ENCODE measurements around the gene AHDC1. TPM values are rescaled to one million over a fixed set of nuclear protein-coding genes. Genes with fewer than 3 reads are reported as not detected.
A peak's percentile ranks its signal among the peaks of the same experiment; 100 is the strongest.
"Not testable (repeated sequence)": the region's sequence is repeated elsewhere in the genome, so short reads cannot be mapped to it uniquely, and the experiment has no call there.

AHDC1 gene
- total RNA-seq, 5 donors from 2014 or later (not counting 1 experiment from before 2014, with no cell fraction given) = 21.9 to 26.4 (median 23.1) TPM

DNA sequence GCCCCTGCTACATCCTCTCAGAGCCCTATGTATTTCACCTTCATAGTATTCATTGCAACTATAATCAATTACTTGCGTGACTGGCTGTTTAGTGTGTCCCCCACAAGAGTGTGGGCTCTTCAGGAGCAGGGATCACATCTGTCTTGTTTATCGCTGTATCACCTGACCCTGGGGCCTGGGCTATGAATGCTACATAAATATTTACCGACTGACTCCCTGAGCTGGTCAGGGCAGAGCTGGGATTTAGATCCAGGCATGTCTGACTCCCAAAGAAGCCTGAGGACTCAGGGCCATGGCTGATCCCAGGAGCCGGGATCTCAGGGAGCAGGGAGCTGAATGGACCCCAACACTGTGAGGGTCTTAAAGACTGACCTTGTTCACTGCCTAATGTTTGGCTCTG is 49.7 kb downstream of the AHDC1 start:
- Histone ChIP-seq H3K9me3 (no peaks in the 10 kb centered on the region), H3K27ac (ENCODE audit: low read length) (no peak overlapping the region), H3K4me1 (ENCODE audit: control insufficient read depth in 1 of 2, extremely low read depth in 1 of 2, insufficient read depth in 2 of 2, low read length in 2 of 2) (peaks cover 14 to 32% of the 10 kb centered on the region in 2 experiments), H3K4me3 (ENCODE audit: control insufficient read depth in 1 of 2, extremely low read depth in 1 of 2, low read length in 1 of 2) (no peak overlapping the region), H3K36me3 (ENCODE audit: control insufficient read depth in 2 of 2, extremely low read depth in 1 of 2, insufficient read depth in 1 of 2, low read length in 1 of 2) (peaks cover 16 to 20% of the 10 kb centered on the region in 2 donors), H3K27me3 (replicated peaks in 1 of 2; ENCODE audit: control insufficient read depth in 2 of 2, extremely low read depth in 1 of 2, insufficient read depth in 2 of 2, low read length in 1 of 2) (no peaks in the 10 kb centered on the region)
- peaks cover 23 to 29% (median 28%) of the 10 kb centered on the region in 3 donors for H3K4me1 Mint-ChIP-seq
- H3K27me3 Mint-ChIP-seq = no peaks in the 10 kb centered on the region
- H3K27ac Mint-ChIP-seq = peak overlapping the region; percentile 37 to 79
- peaks cover 8% of the 10 kb centered on the region for H3K36me3 Mint-ChIP-seq
- POLR2A ChIA-PET = no interaction called here
- H3K4me3 Mint-ChIP-seq = no peak overlapping the region
- H3K9me3 Mint-ChIP-seq = no peaks in the 10 kb centered on the region
- DNase-seq (no peak), ATAC-seq (replicated peaks in 1 of 4) (no peak)
- WGBS (ENCODE audit: insufficient coverage) = 98% methylated on average over 4 of the region's 4 CpGs
- CTCF ChIA-PET = interaction anchor here in 1 of 2 donors (1.5 kb wide), 1 partner anchor 115 kb away, joined by 5 read pairs; no protein-coding TSS in a partner anchor

DNA sequence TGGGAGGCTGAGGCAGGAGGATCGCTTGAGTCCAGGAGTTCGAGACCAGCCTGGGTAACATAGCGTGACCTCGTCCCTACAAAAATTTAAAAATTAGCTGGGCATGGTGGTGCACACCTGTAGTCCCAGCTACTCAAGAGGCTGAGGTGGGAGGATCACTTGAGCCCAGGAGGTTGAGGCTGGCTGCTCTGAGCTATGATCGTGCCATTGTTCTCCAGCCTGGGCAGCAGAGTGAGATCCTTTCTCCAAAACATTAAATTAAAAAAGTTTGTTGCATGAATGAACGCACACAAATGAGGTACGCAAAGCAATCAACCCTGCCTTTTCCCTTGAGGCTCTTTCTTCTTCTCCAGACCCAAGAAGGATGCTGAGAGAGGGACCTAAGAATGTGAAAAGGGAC is 50.1 kb downstream of the AHDC1 start:
- H3K36me3 Mint-ChIP-seq; H3K27ac ChIP-seq (ENCODE audit: low read length); H3K9me3 ChIP-seq; H3K27me3 ChIP-seq (replicated peaks in 1 of 2; ENCODE audit: control insufficient read depth in 2 of 2, extremely low read depth in 1 of 2, insufficient read depth in 2 of 2, low read length in 1 of 2); H3K9me3 Mint-ChIP-seq; H3K27me3 Mint-ChIP-seq; DNase-seq; H3K27ac Mint-ChIP-seq; H3K4me3 ChIP-seq (ENCODE audit: control insufficient read depth in 1 of 2, extremely low read depth in 1 of 2, low read length in 1 of 2); ATAC-seq (replicated peaks in 1 of 4); POLR2A ChIA-PET; H3K4me3 Mint-ChIP-seq: not testable (repeated sequence)
- peaks cover 23 to 29% (median 28%) of the 10 kb centered on the region in 3 donors for H3K4me1 Mint-ChIP-seq
- CTCF ChIA-PET = interaction anchor here in 1 of 2 donors (1.5 kb wide), 1 partner anchor 115 kb away, joined by 5 read pairs; no protein-coding TSS in a partner anchor
- H3K4me1 ChIP-seq (ENCODE audit: control insufficient read depth in 1 of 2, extremely low read depth in 1 of 2, insufficient read depth in 2 of 2, low read length in 2 of 2) = peaks cover 14 to 32% of the 10 kb centered on the region in 2 experiments
- 93% methylated on average over 4 of the region's 7 CpGs for WGBS (ENCODE audit: insufficient coverage)
- peaks cover 17 to 20% of the 10 kb centered on the region in 2 donors for H3K36me3 ChIP-seq (ENCODE audit: control insufficient read depth in 2 of 2, extremely low read depth in 1 of 2, insufficient read depth in 1 of 2, low read length in 1 of 2)

DNA sequence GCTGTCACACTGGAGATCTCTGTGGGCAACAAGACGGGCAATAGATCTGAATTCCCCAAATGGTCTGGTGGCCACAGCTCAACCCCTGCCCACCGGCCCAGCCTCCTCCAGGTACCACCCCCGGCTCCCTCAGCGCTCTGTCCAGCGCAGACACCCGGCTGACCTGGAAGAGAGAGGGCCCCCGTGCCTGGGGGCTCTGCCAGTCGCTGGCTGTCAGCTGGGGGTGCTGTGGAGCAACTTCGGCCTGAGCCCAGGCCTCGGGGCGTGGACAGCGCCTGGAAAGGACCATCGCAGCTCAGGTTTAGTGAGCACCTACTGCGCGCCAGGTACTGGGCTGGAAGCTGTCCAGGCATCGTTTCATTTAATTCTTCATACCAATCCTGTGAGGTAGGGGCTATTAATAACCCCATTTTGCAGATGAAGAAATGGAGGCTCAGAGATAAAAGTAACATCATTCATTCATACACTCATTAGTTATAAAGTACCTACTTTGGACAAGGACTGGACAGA is 51.0 kb downstream of the AHDC1 start:
- CTCF ChIA-PET = interaction anchor here (0.7 to 1.5 kb wide), 2 partner anchors 30 to 116 kb away, joined by 5 to 7 read pairs; no protein-coding TSS in a partner anchor
- Histone ChIP-seq H3K9me3 (no peaks in the 10 kb centered on the region), H3K27me3 (replicated peaks in 1 of 2; ENCODE audit: control insufficient read depth in 2 of 2, extremely low read depth in 1 of 2, insufficient read depth in 2 of 2, low read length in 1 of 2) (no peaks in the 10 kb centered on the region), H3K36me3 (ENCODE audit: control insufficient read depth in 2 of 2, extremely low read depth in 1 of 2, insufficient read depth in 1 of 2, low read length in 1 of 2) (peaks cover 21 to 26% of the 10 kb centered on the region in 2 donors), H3K27ac (ENCODE audit: low read length) (no peak overlapping the region), H3K4me3 (ENCODE audit: control insufficient read depth in 1 of 2, extremely low read depth in 1 of 2, low read length in 1 of 2) (no peak overlapping the region), H3K4me1 (ENCODE audit: control insufficient read depth in 1 of 2, extremely low read depth in 1 of 2, insufficient read depth in 2 of 2, low read length in 2 of 2) (peaks cover 14 to 32% of the 10 kb centered on the region in 2 experiments)
- peaks cover 23 to 29% (median 28%) of the 10 kb centered on the region in 3 donors for H3K4me1 Mint-ChIP-seq
- H3K36me3 Mint-ChIP-seq = peaks cover 8% of the 10 kb centered on the region
- ATAC-seq (replicated peaks in 1 of 4) = no peak
- no peak overlapping the region for H3K4me3 Mint-ChIP-seq
- no peaks in the 10 kb centered on the region for H3K9me3 Mint-ChIP-seq
- 90% methylated on average over 8 of the region's 16 CpGs for WGBS (ENCODE audit: insufficient coverage)
- H3K27me3 Mint-ChIP-seq = no peaks in the 10 kb centered on the region
- H3K27ac Mint-ChIP-seq = no peak overlapping the region
- DNase-seq = no peak
- POLR2A ChIA-PET = no interaction called here

DNA sequence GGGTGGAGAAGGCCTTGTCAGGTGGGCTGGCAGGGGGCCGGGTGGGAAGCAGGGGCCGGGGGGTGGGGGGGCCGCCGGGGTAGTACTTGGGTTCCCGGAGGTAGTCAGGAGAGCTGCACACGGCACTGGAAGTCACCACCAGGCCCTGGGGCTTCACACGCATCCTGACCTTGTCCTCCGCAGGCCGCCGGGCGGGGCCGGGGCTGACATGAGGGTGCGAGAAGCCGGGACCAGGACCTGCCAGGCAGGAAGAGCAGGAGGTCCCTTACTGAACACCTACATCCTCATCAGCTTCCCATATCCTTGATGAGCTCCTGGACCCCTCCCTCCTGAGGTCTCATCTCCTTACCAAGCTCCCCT is 52.0 kb downstream of the AHDC1 start:
- WGBS (ENCODE audit: insufficient coverage) = 94% methylated on average over 8 of the region's 14 CpGs
- Mint-ChIP-seq H3K4me1 (peaks cover 18 to 29% (median 22%) of the 10 kb centered on the region in 3 donors), H3K9me3 (no peaks in the 10 kb centered on the region), H3K27ac (no peak overlapping the region), H3K36me3 (peaks cover 8% of the 10 kb centered on the region), H3K4me3 (no peak overlapping the region), H3K27me3 (no peaks in the 10 kb centered on the region)
- ChIA-PET CTCF (interaction anchor here (0.6 to 1.4 kb wide), 4 partner anchors 11 to 563 kb away, joined by 3 to 5 read pairs (median 4); no protein-coding TSS in a partner anchor), POLR2A (interaction anchor here in 1 of 2 donors (0.6 to 0.7 kb wide), 2 partner anchors 106 to 557 kb away, joined by 3 to 4 read pairs; no protein-coding TSS in a partner anchor)
- Histone ChIP-seq H3K4me1 (ENCODE audit: control insufficient read depth in 1 of 2, extremely low read depth in 1 of 2, insufficient read depth in 2 of 2, low read length in 2 of 2) (peaks cover 14 to 28% of the 10 kb centered on the region in 2 experiments), H3K27ac (ENCODE audit: low read length) (no peak overlapping the region), H3K4me3 (ENCODE audit: control insufficient read depth in 1 of 2, extremely low read depth in 1 of 2, low read length in 1 of 2) (no peak overlapping the region), H3K36me3 (ENCODE audit: control insufficient read depth in 2 of 2, extremely low read depth in 1 of 2, insufficient read depth in 1 of 2, low read length in 1 of 2) (peaks cover 18 to 33% of the 10 kb centered on the region in 2 donors), H3K9me3 (no peaks in the 10 kb centered on the region), H3K27me3 (replicated peaks in 1 of 2; ENCODE audit: control insufficient read depth in 2 of 2, extremely low read depth in 1 of 2, insufficient read depth in 2 of 2, low read length in 1 of 2) (no peaks in the 10 kb centered on the region)
- no peak for DNase-seq
- ATAC-seq (replicated peaks in 1 of 4) = no peak

DNA sequence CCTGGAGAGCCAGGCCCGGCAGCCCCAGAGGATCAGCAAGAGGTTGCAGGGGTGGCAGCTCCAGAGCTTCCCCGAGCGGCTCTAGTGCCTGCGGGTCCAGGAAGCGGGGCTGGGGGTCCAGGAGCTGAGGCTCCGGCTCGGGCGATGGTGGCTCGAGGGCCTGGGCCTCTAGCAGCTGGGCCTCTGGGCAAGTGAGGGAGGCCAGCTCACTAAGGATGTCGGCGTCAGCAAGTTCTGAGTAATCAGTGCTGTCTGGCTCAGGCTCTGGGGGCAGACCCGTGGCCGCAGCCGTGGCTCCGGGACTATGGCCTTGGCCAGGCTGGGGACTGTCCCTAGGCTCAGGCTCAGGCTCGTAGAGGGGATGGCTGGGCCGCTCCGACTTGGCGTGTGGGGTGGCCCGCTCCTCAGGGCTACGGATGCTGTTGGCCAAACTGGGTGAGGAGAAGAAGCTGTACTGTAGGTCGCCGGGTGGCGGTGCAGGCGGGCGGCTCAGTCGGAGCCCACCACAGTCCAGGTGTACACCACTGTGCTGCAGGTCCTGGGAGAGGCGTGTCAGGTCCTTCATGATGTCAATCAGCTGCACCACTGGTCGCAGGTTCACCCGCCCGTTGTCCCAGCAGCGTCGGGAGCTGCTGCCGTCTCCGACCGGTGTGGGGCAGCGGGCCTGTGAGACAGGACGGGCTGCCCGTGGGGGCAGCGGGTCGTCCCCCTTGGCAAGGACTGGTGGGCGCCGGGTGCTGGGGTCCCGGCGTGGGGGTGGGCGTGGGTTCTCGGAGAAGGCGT is 52.6 kb downstream of the AHDC1 start:
- POLR2A ChIA-PET = interaction anchor here in 1 of 2 donors (0.6 to 0.7 kb wide), 2 partner anchors 105 to 557 kb away, joined by 3 to 4 read pairs; no protein-coding TSS in a partner anchor
- H3K27ac Mint-ChIP-seq = no peak overlapping the region
- peaks cover 13 to 23% (median 17%) of the 10 kb centered on the region in 3 donors for H3K4me1 Mint-ChIP-seq
- H3K27me3 Mint-ChIP-seq = no peaks in the 10 kb centered on the region
- no peak overlapping the region for H3K4me3 Mint-ChIP-seq
- Histone ChIP-seq H3K4me3 (ENCODE audit: control insufficient read depth in 1 of 2, extremely low read depth in 1 of 2, low read length in 1 of 2) (no peak overlapping the region), H3K9me3 (no peaks in the 10 kb centered on the region), H3K27ac (ENCODE audit: low read length) (no peak overlapping the region), H3K27me3 (replicated peaks in 1 of 2; ENCODE audit: control insufficient read depth in 2 of 2, extremely low read depth in 1 of 2, insufficient read depth in 2 of 2, low read length in 1 of 2) (no peaks in the 10 kb centered on the region), H3K36me3 (ENCODE audit: control insufficient read depth in 2 of 2, extremely low read depth in 1 of 2, insufficient read depth in 1 of 2, low read length in 1 of 2) (peaks cover 22 to 35% of the 10 kb centered on the region in 2 donors), H3K4me1 (ENCODE audit: control insufficient read depth in 1 of 2, extremely low read depth in 1 of 2, insufficient read depth in 2 of 2, low read length in 2 of 2) (peaks cover 12 to 22% of the 10 kb centered on the region in 2 experiments)
- H3K36me3 Mint-ChIP-seq = peaks cover 8% of the 10 kb centered on the region
- DNase-seq (no peak), ATAC-seq (replicated peaks in 1 of 4) (no peak)
- WGBS (ENCODE audit: insufficient coverage) = 94% methylated on average over 38 of the region's 48 CpGs
- no peaks in the 10 kb centered on the region for H3K9me3 Mint-ChIP-seq
- CTCF ChIA-PET = interaction anchor here (1.1 to 1.4 kb wide), 2 partner anchors 17 to 86 kb away, joined by 4 to 5 read pairs; no protein-coding TSS in a partner anchor

DNA sequence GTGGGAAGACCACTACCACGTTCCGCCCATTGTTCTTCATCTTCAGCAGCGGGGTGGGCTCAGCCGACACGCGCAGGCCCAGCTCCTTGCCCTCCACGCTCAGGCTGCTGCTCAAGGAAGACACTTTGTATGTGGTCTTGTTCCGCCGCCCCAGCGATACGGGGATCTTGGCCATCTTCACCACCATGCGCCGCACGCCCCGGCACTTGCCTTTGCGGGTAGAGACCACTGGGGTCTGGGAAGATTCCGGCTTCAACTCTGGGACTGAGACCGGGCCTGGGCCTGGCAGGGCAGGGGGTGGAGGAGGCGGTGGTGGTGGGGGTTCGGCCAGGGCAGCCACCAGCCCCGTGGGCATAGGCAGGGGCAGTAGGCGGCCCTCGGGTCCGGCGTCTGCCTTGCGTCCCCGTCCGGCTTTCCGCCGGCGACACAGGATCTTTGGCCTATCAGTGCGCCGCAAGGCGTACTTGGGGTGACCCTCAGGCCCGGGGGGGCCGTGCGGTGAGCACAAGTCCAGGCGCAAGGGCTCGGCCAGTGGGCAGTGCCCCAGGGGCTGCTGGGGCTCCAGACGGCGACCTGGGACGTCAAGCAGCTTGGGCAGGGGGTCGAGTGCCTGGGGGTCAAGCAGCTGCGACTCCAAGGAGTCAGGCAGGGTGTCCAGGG is 53.3 kb downstream of the AHDC1 start:
- Mint-ChIP-seq H3K4me1 (peaks cover 7 to 16% (median 10%) of the 10 kb centered on the region in 3 donors), H3K9me3 (no peaks in the 10 kb centered on the region), H3K36me3 (peaks cover 8% of the 10 kb centered on the region), H3K27ac (no peak overlapping the region), H3K4me3 (no peak overlapping the region), H3K27me3 (no peaks in the 10 kb centered on the region)
- H3K27me3 ChIP-seq (replicated peaks in 1 of 2; ENCODE audit: control insufficient read depth in 2 of 2, extremely low read depth in 1 of 2, insufficient read depth in 2 of 2, low read length in 1 of 2) = no peaks in the 10 kb centered on the region
- H3K36me3 ChIP-seq (ENCODE audit: control insufficient read depth in 2 of 2, extremely low read depth in 1 of 2, insufficient read depth in 1 of 2, low read length in 1 of 2) = peaks cover 22 to 37% of the 10 kb centered on the region in 2 donors
- DNase-seq = no peak
- ChIA-PET CTCF (no interaction called here), POLR2A (no interaction called here)
- peaks cover 7 to 15% of the 10 kb centered on the region in 2 experiments for H3K4me1 ChIP-seq (ENCODE audit: control insufficient read depth in 1 of 2, extremely low read depth in 1 of 2, insufficient read depth in 2 of 2, low read length in 2 of 2)
- H3K9me3 ChIP-seq = no peaks in the 10 kb centered on the region
- H3K4me3 ChIP-seq (ENCODE audit: control insufficient read depth in 1 of 2, extremely low read depth in 1 of 2, low read length in 1 of 2) = no peak overlapping the region
- WGBS (ENCODE audit: insufficient coverage) = 96% methylated on average over 37 of the region's 44 CpGs
- no peak for ATAC-seq (replicated peaks in 1 of 4)
- H3K27ac ChIP-seq (ENCODE audit: low read length) = no peak overlapping the region

Measured in T-cell (primary cell).